GM19240 (cell line): ENCODE measurements around the gene DMBT1.

Experiments used
- DNase-seq: peaks from one replicate; pipeline ENCODE4 v3.0.0; 2011; ENCODE audit warnings: low spot score; ENCODE audit not compliant: insufficient read length

DMBT1 gene

GRCh38 chr10:122669842-122670241 is 109.3 kb downstream of the DMBT1 start:
- no peak for DNase-seq

- DNase-seq: no peak
Observed at GRCh38 chr10:122671355-122671754, 110.8 kb downstream of the DMBT1 start.

GRCh38 chr10:122672655-122673054 is 112.1 kb downstream of the DMBT1 start:
- DNase-seq: no peak

GRCh38 chr10:122673269-122673668 is 112.7 kb downstream of the DMBT1 start:
- DNase-seq: no peak

- DNase-seq: no peak
Observed at GRCh38 chr10:122673731-122674130, 113.2 kb downstream of the DMBT1 start.

GRCh38 chr10:122674781-122675180 is 114.2 kb downstream of the DMBT1 start:
- DNase-seq: no peak

GRCh38 chr10:122675278-122675677 is 114.7 kb downstream of the DMBT1 start:
- DNase-seq: no peak

- DNase-seq: no peak
Observed at GRCh38 chr10:122678266-122678665, 117.7 kb downstream of the DMBT1 start.

- no peak for DNase-seq
Observed at GRCh38 chr10:122682522-122682921, 122.0 kb downstream of the DMBT1 start.

GRCh38 chr10:122688293-122688989 is 127.9 kb downstream of the DMBT1 start:
- no peak for DNase-seq

- DNase-seq: no peak
Observed at GRCh38 chr10:122689146-122689820, 128.7 kb downstream of the DMBT1 start.

- DNase-seq: no peak
Observed at GRCh38 chr10:122692744-122693143, 132.2 kb downstream of the DMBT1 start.
